Activated CD4-positive, alpha-beta T cell treated with anti-CD3 and anti-CD28 coated beads, Interleukin-2, amount 50 U/mL, for 1 hour (primary cell): ENCODE results near the gene YPEL1.

Source experiments
- DNase-seq: peaks from one replicate; pipeline ENCODE4 v3.0.0-alpha.2; 2020

Gene YPEL1

GRCh38 chr22:21651521-21652009, 84.0 kb downstream of the YPEL1 start:
- no peak for DNase-seq

- DNase-seq, result no peak
These were observed 84.6 kb downstream of the YPEL1 start for GRCh38 chr22:21650823-21651520.

GRCh38 chr22:21650280-21650679, 85.3 kb downstream of the YPEL1 start:
- DNase-seq, result no peak
